Renal pelvis (tissue), 3 donors: ENCODE results near the gene OR2G2. TPM values are rescaled to one million over a fixed set of nuclear protein-coding genes. Genes with fewer than 3 reads are reported as not detected.

ENCODE experiments used
- polyA plus RNA-seq, 3 donors: library from polyadenylated mRNA; unstranded; fragments of 120-200 nt; gene quantifications; one replicate each; pipeline ENCODE4 v1.2.1, GENCODE V29; 2013; ENCODE audit not compliant: insufficient read length in 3 of 3

The OR2G2 gene
- polyA plus RNA-seq, 3 donors = not detected

Other genes with a start within 250 kb of the OR2G2 start
- gene NLRP3, start 172.2 kb upstream of the OR2G2 start, polyA plus RNA-seq = under 1 TPM; 0.83 to 0.94 (median 0.88) TPM
- under 1 TPM in 2 of 3 donors, not detected in 1; 0.05 to 0.06 TPM for gene OR2B11, start 130.3 kb upstream of the OR2G2 start, polyA plus RNA-seq
- gene OR2C3, start 51.9 kb upstream of the OR2G2 start, polyA plus RNA-seq = under 1 TPM; 0.23 to 0.99 (median 0.90) TPM
- gene GCSAML, start 39.2 kb upstream of the OR2G2 start, polyA plus RNA-seq = 1 to 10 TPM in 1 of 3 donors, under 1 TPM in 2; 0.38 to 1.3 (median 0.58) TPM
- gene OR2G3, start 17.2 kb downstream of the OR2G2 start, polyA plus RNA-seq = not detected
- under 1 TPM in 1 of 3 donors, not detected in 2; 0.06 TPM for gene OR13G1, start 91.4 kb downstream of the OR2G2 start, polyA plus RNA-seq
- not detected for gene OR6F1, start 128.3 kb downstream of the OR2G2 start, polyA plus RNA-seq
- not detected for gene OR14K1, start 150.3 kb downstream of the OR2G2 start, polyA plus RNA-seq
- not detected for gene OR14A2, start 159.8 kb downstream of the OR2G2 start, polyA plus RNA-seq
- gene OR1C1, start 172.2 kb downstream of the OR2G2 start, polyA plus RNA-seq = not detected
- gene OR14A16, start 235.8 kb downstream of the OR2G2 start, polyA plus RNA-seq = not detected